ENCODE data around the gene MIDN. TPM values are rescaled to one million over a fixed set of nuclear protein-coding genes. Genes with fewer than 3 reads are reported as not detected.
A peak's percentile ranks its signal among the peaks of the same experiment; 100 is the strongest.

The MIDN gene
- total RNA-seq, 2 donors from 2014 or later = 80.1 to 124 TPM

DNA sequence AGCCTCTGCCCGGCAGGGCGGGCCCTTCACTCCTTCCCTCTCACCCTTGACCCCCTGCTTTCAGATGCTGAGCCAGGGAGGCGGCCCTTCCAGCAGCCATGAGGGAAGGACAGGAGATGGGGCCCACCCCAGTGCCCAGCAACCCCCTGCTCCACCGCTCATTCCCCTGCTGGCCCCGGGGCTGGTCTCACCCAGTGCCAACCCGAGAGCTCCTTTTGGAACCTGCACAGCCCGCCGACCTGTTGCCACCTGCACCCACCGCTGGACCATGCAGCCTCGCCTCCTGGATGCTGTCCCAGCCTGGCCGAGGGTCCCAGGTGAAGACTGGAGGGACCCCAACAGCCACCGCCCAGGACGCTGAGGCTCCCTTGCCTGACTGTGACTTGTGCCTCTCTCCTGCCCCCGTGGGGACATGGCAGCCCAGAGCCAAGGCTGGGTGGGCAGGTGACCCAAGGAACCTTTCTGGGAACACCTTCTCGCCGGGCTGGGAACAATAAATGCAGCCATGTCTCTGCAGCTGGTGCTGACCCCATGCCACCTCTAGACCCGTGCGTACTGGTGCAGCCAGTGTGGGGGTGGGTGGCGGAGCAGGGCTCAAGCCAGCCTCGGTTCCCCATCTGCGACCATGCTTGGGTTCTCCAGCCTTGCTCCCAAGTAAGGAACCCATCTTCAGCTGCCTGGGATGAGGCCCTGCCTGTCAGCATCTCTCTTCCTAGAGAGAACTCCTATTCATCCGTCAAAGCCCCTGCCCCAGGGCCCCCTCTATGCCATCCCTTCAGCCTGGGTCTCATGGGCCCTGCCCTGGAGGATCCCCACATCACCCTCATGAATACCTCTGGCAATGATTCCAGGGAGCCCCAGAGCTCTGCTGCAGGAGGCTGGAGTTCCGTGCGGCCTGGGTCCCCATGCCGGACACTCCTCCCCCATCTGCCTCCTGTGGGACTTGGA lies 30.6 kb downstream of the MIDN start:
- Histone ChIP-seq H3K27ac (no peak overlapping the region), H3K36me3 (peaks cover 18% of the 10 kb centered on the region), H3K4me3 (no peak overlapping the region), H3K27me3 (replicated peaks; ENCODE audit: insufficient read depth) (no peaks in the 10 kb centered on the region), H3K9me3 (no peaks in the 10 kb centered on the region), H3K4me1 (ENCODE audit: control insufficient read depth in 1 of 2, low read depth in 2 of 2) (peaks cover 17 to 24% of the 10 kb centered on the region in 2 donors)
- ATAC-seq (ENCODE audit: insufficient number of reproducible peaks, low FRiP score, low read depth) = no peak
- TF ChIP-seq, protein P1, sequence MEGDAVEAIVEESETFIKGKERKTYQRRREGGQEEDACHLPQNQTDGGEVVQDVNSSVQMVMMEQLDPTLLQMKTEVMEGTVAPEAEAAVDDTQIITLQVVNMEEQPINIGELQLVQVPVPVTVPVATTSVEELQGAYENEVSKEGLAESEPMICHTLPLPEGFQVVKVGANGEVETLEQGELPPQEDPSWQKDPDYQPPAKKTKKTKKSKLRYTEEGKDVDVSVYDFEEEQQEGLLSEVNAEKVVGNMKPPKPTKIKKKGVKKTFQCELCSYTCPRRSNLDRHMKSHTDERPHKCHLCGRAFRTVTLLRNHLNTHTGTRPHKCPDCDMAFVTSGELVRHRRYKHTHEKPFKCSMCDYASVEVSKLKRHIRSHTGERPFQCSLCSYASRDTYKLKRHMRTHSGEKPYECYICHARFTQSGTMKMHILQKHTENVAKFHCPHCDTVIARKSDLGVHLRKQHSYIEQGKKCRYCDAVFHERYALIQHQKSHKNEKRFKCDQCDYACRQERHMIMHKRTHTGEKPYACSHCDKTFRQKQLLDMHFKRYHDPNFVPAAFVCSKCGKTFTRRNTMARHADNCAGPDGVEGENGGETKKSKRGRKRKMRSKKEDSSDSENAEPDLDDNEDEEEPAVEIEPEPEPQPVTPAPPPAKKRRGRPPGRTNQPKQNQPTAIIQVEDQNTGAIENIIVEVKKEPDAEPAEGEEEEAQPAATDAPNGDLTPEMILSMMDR (IDR thresholded peaks at IDR 0.05) = no peak
- DNase-seq (ENCODE audit: low spot score) = no peak

DNA sequence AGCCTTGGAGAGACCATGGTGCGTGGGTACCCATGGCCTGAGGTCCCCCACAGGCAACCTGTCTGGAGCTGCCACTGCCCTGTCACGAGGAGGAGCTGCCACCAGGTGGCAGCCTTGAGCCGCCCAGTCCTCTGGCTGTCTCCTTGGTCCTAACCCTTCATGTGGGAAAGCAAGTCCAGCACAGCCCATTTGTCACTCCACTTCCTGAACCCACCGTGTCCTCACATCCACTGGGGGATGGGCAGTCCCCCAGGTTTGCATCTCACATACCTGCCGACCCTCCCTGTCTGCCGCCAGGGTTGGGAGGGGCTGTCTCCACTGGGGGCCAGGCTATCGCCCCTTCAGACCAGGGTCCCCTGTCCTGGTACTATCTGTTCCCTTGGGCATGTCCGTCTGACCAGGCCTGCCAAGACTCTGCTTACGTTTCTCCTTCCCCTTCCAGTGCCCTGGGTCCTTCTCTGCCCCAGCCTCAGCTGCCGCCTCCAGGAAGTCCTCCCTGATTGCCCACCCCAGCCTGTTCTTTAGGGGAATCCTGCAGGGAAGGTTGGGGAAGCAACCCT lies 31.5 kb downstream of the MIDN start:
- Histone ChIP-seq H3K27ac (no peak overlapping the region), H3K4me1 (ENCODE audit: control insufficient read depth in 1 of 2, low read depth in 2 of 2) (peaks cover 10 to 15% of the 10 kb centered on the region in 2 donors), H3K4me3 (no peak overlapping the region), H3K9me3 (no peaks in the 10 kb centered on the region), H3K27me3 (replicated peaks; ENCODE audit: insufficient read depth) (peaks cover 7% of the 10 kb centered on the region), H3K36me3 (peaks cover 9% of the 10 kb centered on the region)
- TF ChIP-seq, protein P1 (IDR thresholded peaks at IDR 0.05) = peak; percentile 97
- DNase-seq (ENCODE audit: low spot score) (no peak), ATAC-seq (ENCODE audit: insufficient number of reproducible peaks, low FRiP score, low read depth) (peak; percentile 26)

DNA sequence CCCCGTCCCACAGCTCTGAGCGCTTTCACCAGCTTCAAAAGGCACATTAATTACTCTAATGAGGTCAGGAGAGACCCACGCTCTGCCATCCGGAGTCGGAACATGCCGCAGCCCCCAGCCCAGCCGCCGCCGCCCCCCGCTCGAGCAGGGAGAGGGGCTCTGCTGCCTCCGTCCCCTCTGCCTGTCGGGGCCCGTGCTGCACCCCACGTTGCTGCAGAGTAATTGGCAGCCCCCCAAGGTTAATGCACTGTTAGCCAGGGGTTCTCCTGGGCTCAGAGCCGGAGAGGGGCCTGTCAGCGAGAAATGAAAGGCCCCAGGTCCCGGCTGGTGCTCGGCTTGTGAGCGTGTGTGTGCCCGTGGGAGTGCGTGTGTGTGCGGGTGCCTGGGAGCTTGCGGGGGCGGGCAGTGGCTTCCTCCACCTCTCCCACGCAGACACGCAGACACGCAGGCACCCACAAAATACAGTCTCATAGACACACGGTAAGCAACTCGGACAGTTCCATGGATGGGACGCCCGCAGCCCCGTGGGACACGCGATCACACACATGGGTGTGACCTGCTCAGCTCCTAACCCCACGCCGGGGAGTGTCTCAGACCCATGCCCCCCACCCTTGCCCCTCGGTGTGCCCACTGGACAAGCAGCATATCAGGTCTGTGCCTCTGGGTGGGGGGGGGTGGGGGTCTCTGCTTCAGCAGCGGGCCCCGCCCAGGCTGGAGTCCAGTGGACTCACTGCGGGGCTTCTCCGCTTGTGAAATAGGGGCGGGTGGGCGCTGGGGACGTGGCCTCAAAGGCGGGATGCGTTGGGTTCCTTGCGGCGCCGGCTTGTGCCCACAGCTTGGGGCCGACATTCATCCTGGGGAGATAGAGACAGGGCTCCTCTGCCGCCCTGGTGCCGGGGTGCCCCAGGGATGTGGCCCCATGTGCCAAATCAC lies 32.5 kb downstream of the MIDN start:
- TF ChIP-seq, protein P1 (IDR thresholded peaks at IDR 0.05) = no peak
- H3K27me3 ChIP-seq (replicated peaks; ENCODE audit: insufficient read depth) = peaks cover 7% of the 10 kb centered on the region
- peaks cover 8 to 12% of the 10 kb centered on the region in 2 donors for H3K4me1 ChIP-seq (ENCODE audit: control insufficient read depth in 1 of 2, low read depth in 2 of 2)
- DNase-seq (ENCODE audit: low spot score) (no peak), ATAC-seq (ENCODE audit: insufficient number of reproducible peaks, low FRiP score, low read depth) (no peak)
- H3K36me3 ChIP-seq = peaks cover 9% of the 10 kb centered on the region
- H3K27ac ChIP-seq = no peak overlapping the region
- no peak overlapping the region for H3K4me3 ChIP-seq
- no peaks in the 10 kb centered on the region for H3K9me3 ChIP-seq

DNA sequence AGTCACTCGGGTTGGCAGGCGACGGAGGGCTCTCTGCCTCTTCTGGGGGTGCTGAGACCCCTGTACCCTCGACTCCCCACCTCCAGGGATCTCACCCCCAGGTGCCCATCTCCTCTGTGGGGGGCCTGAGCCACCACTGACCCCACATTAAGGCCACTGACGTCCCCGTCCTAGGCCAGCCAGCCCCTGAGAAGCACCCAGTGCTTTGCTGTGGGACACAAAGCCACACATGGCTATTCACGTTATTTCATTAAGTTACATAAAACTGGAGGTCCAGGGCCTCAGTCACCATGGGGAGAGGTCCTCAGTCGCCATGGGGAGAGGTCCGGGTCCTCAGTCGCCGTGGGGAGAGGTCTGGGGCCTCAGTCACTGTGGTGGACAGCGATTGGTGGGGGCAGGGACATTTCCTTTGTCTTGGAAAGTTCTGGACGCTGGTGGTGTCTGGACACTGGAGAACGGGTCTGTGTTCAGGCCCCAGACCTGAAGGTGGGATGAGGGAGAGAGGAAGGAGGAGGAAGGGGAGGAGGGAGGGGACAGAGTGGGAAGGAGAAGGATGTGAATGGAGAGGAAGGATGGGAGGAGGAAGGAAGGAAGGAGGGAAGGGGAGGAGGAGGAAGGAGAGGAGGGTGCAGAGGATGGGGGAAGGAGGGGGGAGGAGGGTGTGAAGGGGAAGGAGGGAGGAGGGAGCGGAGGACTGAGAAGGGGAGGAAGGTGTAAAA lies 33.3 kb downstream of the MIDN start:
- no peak for ATAC-seq (ENCODE audit: insufficient number of reproducible peaks, low FRiP score, low read depth)
- DNase-seq (ENCODE audit: low spot score) = no peak
- peaks cover 12% of the 10 kb centered on the region for H3K27me3 ChIP-seq (replicated peaks; ENCODE audit: insufficient read depth)

More for the DNA sequence above, 33.3 kb downstream of the MIDN start:
- TF ChIP-seq, protein P1 (IDR thresholded peaks at IDR 0.05) = no peak
- no peak overlapping the region for H3K4me3 ChIP-seq
- peaks cover under 1 to 8% of the 10 kb centered on the region in 2 donors for H3K4me1 ChIP-seq (ENCODE audit: control insufficient read depth in 1 of 2, low read depth in 2 of 2)
- H3K27ac ChIP-seq = no peak overlapping the region
- H3K36me3 ChIP-seq = peaks cover 9% of the 10 kb centered on the region
- no peaks in the 10 kb centered on the region for H3K9me3 ChIP-seq

All from thoracic aorta (tissue), 2 donors.